ENCODE measurements around the gene KIF26B. TPM values are rescaled to one million over a fixed set of nuclear protein-coding genes. Genes with fewer than 3 reads are reported as not detected.
A peak's percentile ranks its signal among the peaks of the same experiment; 100 is the strongest.

The KIF26B gene
- polyA plus RNA-seq, 6 donors from 2014 or later = 0.01 to 0.04 TPM; not detected in 4

- no peak for ATAC-seq (ENCODE audit: low read depth in 2 of 2)
- Mint-ChIP-seq H3K27ac (no peak overlapping the region), H3K4me3 (no peak overlapping the region), H3K27me3 (peaks cover 42 to 54% (median 48%) of the 10 kb centered on the region in 3 donors), H3K9me3 (peaks cover 0 to 5% (median 0%) of the 10 kb centered on the region in 7 donors), H3K36me3 (peaks cover 0 to 15% of the 10 kb centered on the region in 2 donors), H3K4me1 (peaks cover 4 to 18% (median 12%) of the 10 kb centered on the region in 3 donors)
- no peak for DNase-seq
Observed at GRCh38 chr1:245166471-245166885, 11.7 kb downstream of the KIF26B start.

DNA sequence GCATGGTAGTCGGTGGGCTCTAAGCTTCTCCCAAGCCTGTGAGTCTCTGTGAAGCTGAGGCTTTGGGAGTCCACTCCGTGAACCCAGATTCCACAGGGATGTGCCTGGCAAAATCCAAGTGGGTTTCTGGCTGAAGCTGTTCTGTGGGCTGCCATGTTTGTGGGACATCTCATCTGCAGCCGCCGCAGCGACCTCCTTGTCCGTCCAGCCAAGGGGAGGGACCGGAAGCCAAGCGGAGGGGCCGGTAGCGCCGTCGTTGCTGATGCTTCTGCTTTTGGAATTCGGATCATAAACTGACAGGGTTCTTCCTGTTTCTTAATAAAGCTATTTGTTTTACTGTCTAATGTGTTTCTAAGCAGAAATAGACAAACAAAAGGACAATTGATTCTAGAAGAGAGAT is 13.3 kb downstream of the KIF26B start:
- no peak overlapping the region for H3K27ac Mint-ChIP-seq
- peaks cover 0 to 15% of the 10 kb centered on the region in 2 donors for H3K36me3 Mint-ChIP-seq
- DNase-seq (no peak), ATAC-seq (ENCODE audit: low read depth in 2 of 2) (no peak)
- H3K27me3 Mint-ChIP-seq = peaks cover 39 to 50% (median 48%) of the 10 kb centered on the region in 3 donors
- H3K9me3 Mint-ChIP-seq = peaks cover 0 to 6% (median 0%) of the 10 kb centered on the region in 7 donors
- peak overlapping the region in 2 of 8 donors; percentile 6 to 22 for H3K4me3 Mint-ChIP-seq
- H3K4me1 Mint-ChIP-seq = peaks cover 4 to 18% (median 12%) of the 10 kb centered on the region in 3 donors

- Mint-ChIP-seq H3K9me3 (peaks cover 0 to 6% (median 0%) of the 10 kb centered on the region in 7 donors), H3K4me1 (peaks cover 4 to 18% (median 12%) of the 10 kb centered on the region in 3 donors), H3K27me3 (peaks cover 36 to 50% (median 48%) of the 10 kb centered on the region in 3 donors), H3K27ac (peak overlapping the region in 1 of 6 donors; percentile 43), H3K4me3 (no peak overlapping the region), H3K36me3 (peaks cover 0 to 15% of the 10 kb centered on the region in 2 donors)
- ATAC-seq (ENCODE audit: low read depth in 2 of 2) = no peak
- DNase-seq = no peak
Observed at GRCh38 chr1:245168906-245169305, 14.1 kb downstream of the KIF26B start.

DNA sequence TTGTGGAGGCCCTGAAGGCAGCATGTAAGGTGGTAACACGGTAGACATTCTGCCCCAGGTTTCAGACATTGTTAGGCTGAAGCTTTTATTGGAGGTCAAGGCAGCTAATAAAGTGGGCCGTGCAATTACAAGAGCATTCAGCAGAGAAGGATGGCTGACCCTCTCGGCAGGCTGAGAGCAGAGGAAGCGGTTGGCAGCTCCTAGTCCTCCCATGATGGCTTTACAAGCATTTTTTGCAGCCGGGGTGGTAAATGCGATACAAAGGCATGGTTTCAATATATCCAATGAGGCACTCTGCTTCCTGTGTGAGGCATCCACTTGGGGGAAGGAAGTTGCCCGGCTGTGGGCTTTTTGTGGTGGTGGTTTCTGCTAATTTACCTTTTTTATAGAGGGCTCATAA is 14.6 kb downstream of the KIF26B start:
- Mint-ChIP-seq H3K27me3 (peaks cover 33 to 48% (median 46%) of the 10 kb centered on the region in 3 donors), H3K36me3 (peaks cover 0 to 12% of the 10 kb centered on the region in 2 donors), H3K4me3 (no peak overlapping the region), H3K9me3 (peaks cover 0 to 6% (median 0%) of the 10 kb centered on the region in 7 donors), H3K27ac (no peak overlapping the region), H3K4me1 (peaks cover 4 to 18% (median 12%) of the 10 kb centered on the region in 3 donors)
- DNase-seq (no peak), ATAC-seq (ENCODE audit: low read depth in 2 of 2) (no peak)

DNA sequence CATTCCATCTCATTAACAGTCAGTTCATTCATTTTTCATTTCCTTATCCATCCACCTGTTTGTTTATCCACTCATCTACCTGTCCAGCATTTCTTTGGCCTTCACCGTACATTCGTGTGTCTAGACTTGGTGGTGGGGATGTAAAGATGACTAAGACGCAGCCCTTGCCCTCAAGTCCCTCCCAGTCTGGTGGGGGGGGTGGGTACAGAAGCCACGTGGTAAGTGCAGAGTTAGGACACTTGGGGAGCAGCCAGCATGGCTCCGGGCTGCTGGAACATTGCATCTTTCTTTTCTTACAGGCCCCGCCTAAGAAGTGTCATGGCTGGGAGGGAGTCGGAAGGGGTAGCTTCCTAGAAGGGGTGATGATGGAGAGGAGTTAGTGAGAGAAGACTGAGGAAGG is 17.2 kb downstream of the KIF26B start:
- no peaks in the 10 kb centered on the region for H3K36me3 Mint-ChIP-seq
- DNase-seq (no peak), ATAC-seq (ENCODE audit: low read depth in 2 of 2) (no peak)
- H3K4me1 Mint-ChIP-seq = peaks cover 4 to 12% (median 8%) of the 10 kb centered on the region in 3 donors
- peaks cover 9 to 26% (median 24%) of the 10 kb centered on the region in 3 donors for H3K27me3 Mint-ChIP-seq
- peaks cover 0 to 6% (median 0%) of the 10 kb centered on the region in 7 donors for H3K9me3 Mint-ChIP-seq
- no peak overlapping the region for H3K27ac Mint-ChIP-seq
- no peak overlapping the region for H3K4me3 Mint-ChIP-seq

GRCh38 chr1:245172829-245173228 is 18.0 kb downstream of the KIF26B start:
- H3K36me3 Mint-ChIP-seq = no peaks in the 10 kb centered on the region
- no peak overlapping the region for H3K27ac Mint-ChIP-seq
- ATAC-seq (ENCODE audit: low read depth in 2 of 2) (no peak), DNase-seq (no peak)
- no peak overlapping the region for H3K4me3 Mint-ChIP-seq
- peaks cover 0 to 6% (median 0%) of the 10 kb centered on the region in 7 donors for H3K9me3 Mint-ChIP-seq
- peaks cover 4 to 20% (median 18%) of the 10 kb centered on the region in 3 donors for H3K27me3 Mint-ChIP-seq
- H3K4me1 Mint-ChIP-seq = peaks cover 0 to 7% (median 4%) of the 10 kb centered on the region in 3 donors

DNA sequence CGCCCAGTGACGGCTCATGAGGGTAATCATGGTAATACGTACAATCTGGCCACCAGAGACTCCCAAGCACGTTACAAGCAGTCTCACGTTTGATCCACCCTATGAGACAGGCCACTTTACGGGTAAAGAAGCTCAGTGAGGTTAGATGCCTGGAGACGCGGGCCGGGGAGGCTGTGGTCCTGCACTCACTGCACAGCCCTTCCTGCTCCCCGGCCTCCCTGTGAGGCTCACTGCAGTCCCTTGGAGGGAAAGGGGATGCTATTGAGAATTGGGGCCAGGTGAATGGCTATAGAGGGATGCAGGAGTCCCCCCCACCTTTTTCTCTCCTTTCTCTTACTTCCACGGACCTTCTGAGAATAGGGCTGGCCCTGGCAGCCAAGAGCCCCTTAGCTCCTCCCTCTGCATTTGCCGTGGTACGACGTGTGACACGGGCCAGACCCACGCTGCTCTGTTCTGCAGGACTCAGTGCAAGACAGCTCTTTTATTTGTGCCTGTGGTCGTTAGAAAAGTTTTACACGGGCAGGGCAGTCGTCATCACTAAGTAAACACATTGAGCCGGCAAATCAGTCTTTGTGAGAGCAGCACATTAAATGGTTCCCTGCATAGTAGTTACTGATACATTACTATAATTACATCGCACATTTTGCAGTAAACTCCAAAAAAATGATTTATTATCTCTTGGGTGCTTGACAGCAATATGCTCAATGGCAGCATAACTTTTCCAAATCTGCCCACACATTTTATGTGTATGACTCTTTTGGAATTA is 18.8 kb downstream of the KIF26B start:
- peaks cover 0 to 16% (median 13%) of the 10 kb centered on the region in 3 donors for H3K27me3 Mint-ChIP-seq
- ATAC-seq (ENCODE audit: low read depth in 2 of 2) (no peak), DNase-seq (no peak)
- no peaks in the 10 kb centered on the region for H3K36me3 Mint-ChIP-seq
- H3K27ac Mint-ChIP-seq = no peak overlapping the region
- peaks cover 0 to 3% (median 0%) of the 10 kb centered on the region in 7 donors for H3K9me3 Mint-ChIP-seq
- no peak overlapping the region for H3K4me3 Mint-ChIP-seq
- no peaks in the 10 kb centered on the region for H3K4me1 Mint-ChIP-seq

- DNase-seq (no peak), ATAC-seq (ENCODE audit: low read depth in 2 of 2) (no peak)
- H3K4me3 Mint-ChIP-seq = no peak overlapping the region
- H3K4me1 Mint-ChIP-seq = peaks cover 0 to 5% (median 0%) of the 10 kb centered on the region in 3 donors
- H3K36me3 Mint-ChIP-seq = no peaks in the 10 kb centered on the region
- no peaks in the 10 kb centered on the region for H3K9me3 Mint-ChIP-seq
- H3K27ac Mint-ChIP-seq = no peak overlapping the region
- peaks cover 0 to 6% (median 2%) of the 10 kb centered on the region in 3 donors for H3K27me3 Mint-ChIP-seq
Observed at GRCh38 chr1:245177071-245177900, 22.5 kb downstream of the KIF26B start.

GRCh38 chr1:245179706-245180105 is 24.9 kb downstream of the KIF26B start:
- ATAC-seq (ENCODE audit: low read depth in 2 of 2) = no peak
- H3K9me3 Mint-ChIP-seq = no peaks in the 10 kb centered on the region
- no peak overlapping the region for H3K4me3 Mint-ChIP-seq
- H3K27ac Mint-ChIP-seq = no peak overlapping the region
- peaks cover 0 to 6% (median 0%) of the 10 kb centered on the region in 3 donors for H3K27me3 Mint-ChIP-seq
- DNase-seq = no peak
- peaks cover 0 to 5% (median 0%) of the 10 kb centered on the region in 3 donors for H3K4me1 Mint-ChIP-seq
- no peaks in the 10 kb centered on the region for H3K36me3 Mint-ChIP-seq

GRCh38 chr1:245180496-245181157 is 25.8 kb downstream of the KIF26B start:
- Mint-ChIP-seq H3K27me3 (peaks cover 0 to 6% (median 0%) of the 10 kb centered on the region in 3 donors), H3K4me1 (peaks cover 0 to 5% (median 0%) of the 10 kb centered on the region in 3 donors), H3K9me3 (no peaks in the 10 kb centered on the region), H3K36me3 (no peaks in the 10 kb centered on the region), H3K4me3 (no peak overlapping the region), H3K27ac (peak overlapping the region in 1 of 6 donors; percentile 71)
- ATAC-seq (ENCODE audit: low read depth in 2 of 2) (no peak), DNase-seq (no peak)

- no peak overlapping the region for H3K27ac Mint-ChIP-seq
- no peaks in the 10 kb centered on the region for H3K36me3 Mint-ChIP-seq
- H3K4me3 Mint-ChIP-seq = peak overlapping the region in 1 of 8 donors; percentile 31
- ATAC-seq (ENCODE audit: low read depth in 2 of 2) (no peak), DNase-seq (no peak)
- no peaks in the 10 kb centered on the region for H3K9me3 Mint-ChIP-seq
- H3K4me1 Mint-ChIP-seq = peaks cover 0 to 5% (median 0%) of the 10 kb centered on the region in 3 donors
- peaks cover 0 to 6% (median 0%) of the 10 kb centered on the region in 3 donors for H3K27me3 Mint-ChIP-seq
Observed at GRCh38 chr1:245181158-245181517, 26.4 kb downstream of the KIF26B start.

- no peak for DNase-seq
- peaks cover 0 to 6% (median 0%) of the 10 kb centered on the region in 3 donors for H3K27me3 Mint-ChIP-seq
- no peak overlapping the region for H3K4me3 Mint-ChIP-seq
- no peaks in the 10 kb centered on the region for H3K9me3 Mint-ChIP-seq
- H3K27ac Mint-ChIP-seq = peak overlapping the region in 1 of 6 donors; percentile 18
- no peak for ATAC-seq (ENCODE audit: low read depth in 2 of 2)
- peaks cover 0 to 5% (median 0%) of the 10 kb centered on the region in 3 donors for H3K4me1 Mint-ChIP-seq
- no peaks in the 10 kb centered on the region for H3K36me3 Mint-ChIP-seq
Observed at GRCh38 chr1:245182028-245182427, 27.2 kb downstream of the KIF26B start.

DNA sequence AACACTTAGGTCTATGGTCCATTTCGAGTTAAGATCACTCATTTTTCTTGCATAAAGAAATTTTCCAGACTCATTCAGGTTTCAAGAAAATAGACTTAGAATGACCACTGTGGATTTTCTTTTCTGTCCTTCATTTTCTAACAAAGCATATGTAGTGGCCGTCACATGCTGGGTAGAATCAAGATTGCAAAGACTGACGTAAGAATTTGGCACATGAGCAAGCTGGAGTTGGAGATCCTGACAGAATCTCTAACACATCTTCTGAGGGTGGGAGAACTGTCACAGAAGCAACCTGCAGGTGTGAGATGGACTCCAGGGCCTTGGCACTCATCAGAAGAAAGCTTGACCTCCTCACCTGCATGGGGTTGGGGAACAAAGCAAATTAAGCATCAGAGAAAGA is 28.6 kb downstream of the KIF26B start:
- no peak for ATAC-seq (ENCODE audit: low read depth in 2 of 2)
- peaks cover 0 to 5% (median 0%) of the 10 kb centered on the region in 7 donors for H3K9me3 Mint-ChIP-seq
- H3K4me1 Mint-ChIP-seq = peaks cover 2 to 5% (median 3%) of the 10 kb centered on the region in 3 donors
- DNase-seq = no peak
- no peaks in the 10 kb centered on the region for H3K36me3 Mint-ChIP-seq
- no peak overlapping the region for H3K27ac Mint-ChIP-seq
- no peak overlapping the region for H3K4me3 Mint-ChIP-seq
- peaks cover 6 to 8% (median 7%) of the 10 kb centered on the region in 3 donors for H3K27me3 Mint-ChIP-seq

All from naive B cell (primary cell).